ENCODE data around the gene ZNF765. TPM values are rescaled to one million over a fixed set of nuclear protein-coding genes. Genes with fewer than 3 reads are reported as not detected.
"Not testable (repeated sequence)": the region's sequence is repeated elsewhere in the genome, so short reads cannot be mapped to it uniquely, and the experiment has no call there.

The ZNF765 gene
- total RNA-seq, 1 experiment from 2014 or later: 14.8 TPM

GRCh38 chr19:53409505-53410204 is 14.7 kb downstream of the ZNF765 start:
- H3K9me3 Mint-ChIP-seq (ENCODE audit: low read depth, unreplicated experiment): peaks cover 23% of the 10 kb centered on the region
- no peak overlapping the region for H3K27ac Mint-ChIP-seq (ENCODE audit: unreplicated experiment)
- no peaks in the 10 kb centered on the region for H3K4me1 Mint-ChIP-seq (ENCODE audit: low read depth, unreplicated experiment)
- no peaks in the 10 kb centered on the region for H3K27me3 Mint-ChIP-seq (ENCODE audit: unreplicated experiment)
- CTCF ChIA-PET: no interaction called here
- no peak overlapping the region for H3K4me3 Mint-ChIP-seq (ENCODE audit: low read depth, unreplicated experiment)
- TF ChIP-seq CTCF (IDR thresholded peaks at IDR 0.05; ENCODE audit: unreplicated experiment): no peak
- intact Hi-C loops (cut with micrococcal nuclease; ENCODE audit: unreplicated experiment): no loop called here
- peaks cover 12% of the 10 kb centered on the region for H3K36me3 Mint-ChIP-seq (ENCODE audit: insufficient read depth, unreplicated experiment)
- no TSS peak for BruUV-seq (replicated peaks)
- DNase-seq: no peak

- H3K4me1 Mint-ChIP-seq (ENCODE audit: low read depth, unreplicated experiment); H3K27me3 Mint-ChIP-seq (ENCODE audit: unreplicated experiment); DNase-seq; H3K4me3 Mint-ChIP-seq (ENCODE audit: low read depth, unreplicated experiment); CTCF ChIA-PET; H3K27ac Mint-ChIP-seq (ENCODE audit: unreplicated experiment); H3K36me3 Mint-ChIP-seq (ENCODE audit: insufficient read depth, unreplicated experiment); H3K9me3 Mint-ChIP-seq (ENCODE audit: low read depth, unreplicated experiment); BruUV-seq (replicated peaks); intact Hi-C loops (cut with micrococcal nuclease; ENCODE audit: unreplicated experiment): not testable (repeated sequence)
Measured at GRCh38 chr19:53420520-53421315, 25.8 kb downstream of the ZNF765 start.

- no peak for DNase-seq
- Mint-ChIP-seq H3K27ac (ENCODE audit: unreplicated experiment) (no peak overlapping the region), H3K36me3 (ENCODE audit: insufficient read depth, unreplicated experiment) (peaks cover 5% of the 10 kb centered on the region), H3K27me3 (ENCODE audit: unreplicated experiment) (no peaks in the 10 kb centered on the region), H3K9me3 (ENCODE audit: low read depth, unreplicated experiment) (peaks cover 4% of the 10 kb centered on the region), H3K4me3 (ENCODE audit: low read depth, unreplicated experiment) (no peak overlapping the region), H3K4me1 (ENCODE audit: low read depth, unreplicated experiment) (no peaks in the 10 kb centered on the region)
- no peak for TF ChIP-seq CTCF (IDR thresholded peaks at IDR 0.05; ENCODE audit: unreplicated experiment)
- BruUV-seq (replicated peaks): no TSS peak
- CTCF ChIA-PET: interaction anchor here (0.6 kb wide), 1 partner anchor 94 kb away, joined by 6 read pairs; no protein-coding TSS in a partner anchor
- intact Hi-C loops (cut with micrococcal nuclease; ENCODE audit: unreplicated experiment): no loop called here
Measured at GRCh38 chr19:53422551-53422950, 27.6 kb downstream of the ZNF765 start.

- H3K27me3 Mint-ChIP-seq (ENCODE audit: unreplicated experiment); H3K4me1 Mint-ChIP-seq (ENCODE audit: low read depth, unreplicated experiment); DNase-seq; intact Hi-C loops (cut with micrococcal nuclease; ENCODE audit: unreplicated experiment); CTCF ChIA-PET; H3K4me3 Mint-ChIP-seq (ENCODE audit: low read depth, unreplicated experiment); H3K36me3 Mint-ChIP-seq (ENCODE audit: insufficient read depth, unreplicated experiment); BruUV-seq (replicated peaks); H3K27ac Mint-ChIP-seq (ENCODE audit: unreplicated experiment); H3K9me3 Mint-ChIP-seq (ENCODE audit: low read depth, unreplicated experiment): not testable (repeated sequence)
Measured at GRCh38 chr19:53423074-53423473, 28.1 kb downstream of the ZNF765 start.

- CTCF ChIA-PET; H3K27me3 Mint-ChIP-seq (ENCODE audit: unreplicated experiment); H3K27ac Mint-ChIP-seq (ENCODE audit: unreplicated experiment); H3K36me3 Mint-ChIP-seq (ENCODE audit: insufficient read depth, unreplicated experiment); DNase-seq; H3K4me3 Mint-ChIP-seq (ENCODE audit: low read depth, unreplicated experiment); BruUV-seq (replicated peaks); H3K4me1 Mint-ChIP-seq (ENCODE audit: low read depth, unreplicated experiment); H3K9me3 Mint-ChIP-seq (ENCODE audit: low read depth, unreplicated experiment); intact Hi-C loops (cut with micrococcal nuclease; ENCODE audit: unreplicated experiment): not testable (repeated sequence)
Measured at GRCh38 chr19:53423680-53424079, 28.7 kb downstream of the ZNF765 start.

Measured in Calu3 (cell line).